IMR-90 (cell line): Measurements from ENCODE around the gene CHMP1A.

ENCODE experiments used
- CEBPB ChIP-seq: IDR thresholded peaks from 2 replicates; pipeline ENCODE4 v1.6.1; 2012; ENCODE audit warnings: low read depth, low read length, improper control_type of control experiment
- CHD1 ChIP-seq: IDR thresholded peaks from 2 replicates; pipeline ENCODE4 v1.6.1; 2012; ENCODE audit warnings: low read depth, low read length, improper control_type of control experiment
- FOS ChIP-seq: fragments of 150-350 bp; IDR thresholded peaks from 2 replicates; pipeline ENCODE4 v1.6.1; 2016; ENCODE audit warnings: low read depth, low read length
- MAFK ChIP-seq: IDR thresholded peaks from 2 replicates; pipeline ENCODE4 v1.6.1; 2012; ENCODE audit warnings: low read depth, low read length, improper control_type of control experiment
- MAZ ChIP-seq: IDR thresholded peaks from 2 replicates; pipeline ENCODE4 v1.6.1; 2012; ENCODE audit warnings: low read depth, mild to moderate bottlenecking, low read length, improper control_type of control experiment, moderate library complexity, borderline replicate concordance
- NFE2L2 ChIP-seq: fragments of 150-350 bp; IDR thresholded peaks from 2 replicates; pipeline ENCODE4 v1.6.1; 2016; ENCODE audit warnings: low read depth, mild to moderate bottlenecking, low read length
- POLR2A ChIP-seq: IDR thresholded peaks from 2 replicates; pipeline ENCODE4 v1.6.1; 2012; ENCODE audit warnings: mild to moderate bottlenecking, low read depth, low read length
- RAD21 ChIP-seq: IDR thresholded peaks from 2 replicates; pipeline ENCODE4 v1.6.1; 2012; ENCODE audit warnings: low read length, improper control_type of control experiment
- RFX5 ChIP-seq: IDR thresholded peaks from 2 replicates; pipeline ENCODE4 v1.8.0; 2012; ENCODE audit warnings: low read depth, mild to moderate bottlenecking, low read length, moderate library complexity
- SMC3 ChIP-seq: fragments of 150-350 bp; IDR thresholded peaks from 2 replicates; pipeline ENCODE4 v1.6.1; 2016; ENCODE audit warnings: low read depth, mild to moderate bottlenecking, antibody characterized with exemption, low read length, moderate library complexity
- TF ChIP-seq, protein P1 (sequence below): conservative IDR thresholded peaks from 2 replicates; pipeline ENCODE4 v1.5.1; 2012; ENCODE audit warnings: mild to moderate bottlenecking, low read depth, low read length, improper control_type of control experiment
- TF ChIP-seq, protein P2 (sequence below): fragments of 150-350 bp; IDR thresholded peaks from 2 replicates; pipeline ENCODE4 v1.6.1; 2016; ENCODE audit warnings: low read depth, mild to moderate bottlenecking, low read length, moderate library complexity, borderline replicate concordance
- TF ChIP-seq, protein P3 (sequence below): fragments of 150-350 bp; IDR thresholded peaks from 2 replicates; pipeline ENCODE4 v1.6.1; 2017; ENCODE audit warnings: mild to moderate bottlenecking, antibody characterized with exemption, low read length, low read depth

DNA sequence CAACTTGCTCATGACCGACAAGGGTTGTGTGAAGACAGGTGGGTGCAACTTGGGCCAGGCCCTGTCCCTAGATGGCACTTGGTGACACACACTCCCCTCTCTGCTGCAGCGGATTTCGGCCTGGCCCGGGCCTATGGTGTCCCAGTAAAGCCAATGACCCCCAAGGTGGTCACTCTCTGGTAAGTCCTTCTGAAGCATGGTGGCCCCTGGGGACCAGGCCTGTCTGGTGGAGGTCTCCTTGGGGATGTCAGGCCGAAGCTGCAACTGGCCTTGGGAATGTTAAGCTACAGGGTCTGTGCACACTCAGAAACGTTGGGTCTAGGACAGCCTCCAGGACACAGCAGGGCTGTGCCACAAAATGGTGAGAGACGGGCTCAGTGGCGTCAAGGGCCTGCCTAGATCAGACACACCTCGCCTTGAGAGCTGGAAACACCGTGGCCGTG is 35.8 kb upstream of the CHMP1A start:
- TF ChIP-seq, protein P1, sequence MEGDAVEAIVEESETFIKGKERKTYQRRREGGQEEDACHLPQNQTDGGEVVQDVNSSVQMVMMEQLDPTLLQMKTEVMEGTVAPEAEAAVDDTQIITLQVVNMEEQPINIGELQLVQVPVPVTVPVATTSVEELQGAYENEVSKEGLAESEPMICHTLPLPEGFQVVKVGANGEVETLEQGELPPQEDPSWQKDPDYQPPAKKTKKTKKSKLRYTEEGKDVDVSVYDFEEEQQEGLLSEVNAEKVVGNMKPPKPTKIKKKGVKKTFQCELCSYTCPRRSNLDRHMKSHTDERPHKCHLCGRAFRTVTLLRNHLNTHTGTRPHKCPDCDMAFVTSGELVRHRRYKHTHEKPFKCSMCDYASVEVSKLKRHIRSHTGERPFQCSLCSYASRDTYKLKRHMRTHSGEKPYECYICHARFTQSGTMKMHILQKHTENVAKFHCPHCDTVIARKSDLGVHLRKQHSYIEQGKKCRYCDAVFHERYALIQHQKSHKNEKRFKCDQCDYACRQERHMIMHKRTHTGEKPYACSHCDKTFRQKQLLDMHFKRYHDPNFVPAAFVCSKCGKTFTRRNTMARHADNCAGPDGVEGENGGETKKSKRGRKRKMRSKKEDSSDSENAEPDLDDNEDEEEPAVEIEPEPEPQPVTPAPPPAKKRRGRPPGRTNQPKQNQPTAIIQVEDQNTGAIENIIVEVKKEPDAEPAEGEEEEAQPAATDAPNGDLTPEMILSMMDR = no peak
- TF ChIP-seq MAFK (no peak), CHD1 (no peak), MAZ (no peak), SMC3 (no peak), RFX5 (no peak), RAD21 (no peak), POLR2A (no peak), FOS (no peak), CEBPB (no peak), NFE2L2 (no peak)
- TF ChIP-seq, protein P2, sequence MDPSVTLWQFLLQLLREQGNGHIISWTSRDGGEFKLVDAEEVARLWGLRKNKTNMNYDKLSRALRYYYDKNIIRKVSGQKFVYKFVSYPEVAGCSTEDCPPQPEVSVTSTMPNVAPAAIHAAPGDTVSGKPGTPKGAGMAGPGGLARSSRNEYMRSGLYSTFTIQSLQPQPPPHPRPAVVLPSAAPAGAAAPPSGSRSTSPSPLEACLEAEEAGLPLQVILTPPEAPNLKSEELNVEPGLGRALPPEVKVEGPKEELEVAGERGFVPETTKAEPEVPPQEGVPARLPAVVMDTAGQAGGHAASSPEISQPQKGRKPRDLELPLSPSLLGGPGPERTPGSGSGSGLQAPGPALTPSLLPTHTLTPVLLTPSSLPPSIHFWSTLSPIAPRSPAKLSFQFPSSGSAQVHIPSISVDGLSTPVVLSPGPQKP = no peak
- TF ChIP-seq, protein P3, sequence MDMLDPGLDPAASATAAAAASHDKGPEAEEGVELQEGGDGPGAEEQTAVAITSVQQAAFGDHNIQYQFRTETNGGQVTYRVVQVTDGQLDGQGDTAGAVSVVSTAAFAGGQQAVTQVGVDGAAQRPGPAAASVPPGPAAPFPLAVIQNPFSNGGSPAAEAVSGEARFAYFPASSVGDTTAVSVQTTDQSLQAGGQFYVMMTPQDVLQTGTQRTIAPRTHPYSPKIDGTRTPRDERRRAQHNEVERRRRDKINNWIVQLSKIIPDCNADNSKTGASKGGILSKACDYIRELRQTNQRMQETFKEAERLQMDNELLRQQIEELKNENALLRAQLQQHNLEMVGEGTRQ = no peak
